ENCODE data around the gene ZNF689. TPM values are rescaled to one million over a fixed set of nuclear protein-coding genes. Genes with fewer than 3 reads are reported as not detected.

Gene ZNF689
- total and polyA plus RNA-seq, 2 of the 13 experiments (the other 11 are each of a cell fraction or from before 2014, with no cell fraction given) = 9.7 to 19.5 TPM

DNA sequence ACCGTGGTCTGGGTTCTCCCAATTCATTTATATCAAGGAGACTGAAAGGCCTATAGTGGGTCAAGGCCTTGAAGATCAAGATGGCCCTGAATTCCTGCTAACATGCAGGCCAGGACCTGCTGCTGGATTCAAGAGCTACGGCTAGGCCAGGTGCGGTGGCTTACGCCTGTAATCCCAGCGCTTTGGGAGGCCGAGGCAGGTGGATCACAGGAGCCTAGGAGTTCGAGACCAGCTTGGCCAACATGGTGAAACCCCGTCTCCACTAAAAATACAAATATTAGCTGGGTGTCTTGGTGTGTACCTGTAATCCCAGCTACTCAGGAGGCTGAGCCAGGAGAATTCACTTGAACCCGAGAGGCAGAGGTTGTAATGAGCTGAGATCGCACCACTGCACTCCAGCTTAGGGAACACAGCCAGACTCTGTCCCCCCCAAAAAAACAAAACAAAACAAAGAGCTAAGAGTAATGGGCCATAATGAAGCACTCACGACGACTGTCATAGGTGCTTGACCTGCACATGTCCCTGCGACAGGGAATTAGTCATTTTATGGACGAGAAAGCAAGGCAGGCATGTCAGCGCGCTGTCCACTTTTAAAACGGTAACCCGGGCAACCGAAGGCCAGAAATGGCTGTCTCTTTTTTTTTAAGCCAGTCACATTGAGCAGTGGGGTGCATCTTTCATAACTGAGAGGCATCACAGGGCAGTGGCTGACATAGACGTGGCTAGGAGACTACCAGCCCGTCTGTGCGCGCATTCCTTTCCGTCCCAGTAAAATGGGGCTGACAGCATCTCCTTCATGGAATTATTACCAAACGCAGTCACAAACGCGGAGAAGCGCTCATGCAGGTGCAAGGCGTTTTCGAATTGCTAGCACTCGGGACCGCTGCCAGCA is 47.0 kb upstream of the ZNF689 start (continued):
- TF ChIP-seq ZNF253 (CRISPR knock-in tag; IDR thresholded peaks at IDR 0.05; ENCODE audit: borderline replicate concordance) (0 out of 2 replicates have a peak, but pooled peaks have one; percentile 10), ZBTB38 (CRISPR knock-in tag; IDR thresholded peaks at IDR 0.05) (0 out of 2 replicates have a peak, but pooled peaks have one; percentile 64), KLF9 (CRISPR knock-in tag; IDR thresholded peaks at IDR 0.05; ENCODE audit: low read depth) (0 out of 2 replicates have a peak, but pooled peaks have one; percentile 14), NFAT5 (CRISPR knock-in tag; IDR thresholded peaks at IDR 0.05) (no peak; the same call in 1 of the 2 replicates), ZNF354B (CRISPR knock-in tag; IDR thresholded peaks at IDR 0.05) (0 out of 2 replicates have a peak, but pooled peaks have one; percentile 33), ZNF414 (CRISPR knock-in tag; IDR thresholded peaks at IDR 0.05) (no peak), ZNF484 (CRISPR knock-in tag; IDR thresholded peaks at IDR 0.05; ENCODE audit: borderline replicate concordance, low read depth) (no peak), ZNF670 (CRISPR knock-in tag; IDR thresholded peaks at IDR 0.05; ENCODE audit: borderline replicate concordance) (no peak; the same call in 1 of the 2 replicates), ZNF598 (CRISPR knock-in tag; IDR thresholded peaks at IDR 0.05; ENCODE audit: borderline replicate concordance) (no peak), NFATC3 (CRISPR knock-in tag; IDR thresholded peaks at IDR 0.05) (no peak), ZNF7 (CRISPR knock-in tag; IDR thresholded peaks at IDR 0.05) (no peak)
- TF ChIP-seq, protein P1, sequence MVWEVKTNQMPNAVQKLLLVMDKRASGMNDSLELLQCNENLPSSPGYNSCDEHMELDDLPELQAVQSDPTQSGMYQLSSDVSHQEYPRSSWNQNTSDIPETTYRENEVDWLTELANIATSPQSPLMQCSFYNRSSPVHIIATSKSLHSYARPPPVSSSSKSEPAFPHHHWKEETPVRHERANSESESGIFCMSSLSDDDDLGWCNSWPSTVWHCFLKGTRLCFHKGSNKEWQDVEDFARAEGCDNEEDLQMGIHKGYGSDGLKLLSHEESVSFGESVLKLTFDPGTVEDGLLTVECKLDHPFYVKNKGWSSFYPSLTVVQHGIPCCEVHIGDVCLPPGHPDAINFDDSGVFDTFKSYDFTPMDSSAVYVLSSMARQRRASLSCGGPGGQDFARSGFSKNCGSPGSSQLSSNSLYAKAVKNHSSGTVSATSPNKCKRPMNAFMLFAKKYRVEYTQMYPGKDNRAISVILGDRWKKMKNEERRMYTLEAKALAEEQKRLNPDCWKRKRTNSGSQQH (CRISPR knock-in tag; IDR thresholded peaks at IDR 0.05; ENCODE audit: low read depth) = no peak
- TF ChIP-seq, protein P2, sequence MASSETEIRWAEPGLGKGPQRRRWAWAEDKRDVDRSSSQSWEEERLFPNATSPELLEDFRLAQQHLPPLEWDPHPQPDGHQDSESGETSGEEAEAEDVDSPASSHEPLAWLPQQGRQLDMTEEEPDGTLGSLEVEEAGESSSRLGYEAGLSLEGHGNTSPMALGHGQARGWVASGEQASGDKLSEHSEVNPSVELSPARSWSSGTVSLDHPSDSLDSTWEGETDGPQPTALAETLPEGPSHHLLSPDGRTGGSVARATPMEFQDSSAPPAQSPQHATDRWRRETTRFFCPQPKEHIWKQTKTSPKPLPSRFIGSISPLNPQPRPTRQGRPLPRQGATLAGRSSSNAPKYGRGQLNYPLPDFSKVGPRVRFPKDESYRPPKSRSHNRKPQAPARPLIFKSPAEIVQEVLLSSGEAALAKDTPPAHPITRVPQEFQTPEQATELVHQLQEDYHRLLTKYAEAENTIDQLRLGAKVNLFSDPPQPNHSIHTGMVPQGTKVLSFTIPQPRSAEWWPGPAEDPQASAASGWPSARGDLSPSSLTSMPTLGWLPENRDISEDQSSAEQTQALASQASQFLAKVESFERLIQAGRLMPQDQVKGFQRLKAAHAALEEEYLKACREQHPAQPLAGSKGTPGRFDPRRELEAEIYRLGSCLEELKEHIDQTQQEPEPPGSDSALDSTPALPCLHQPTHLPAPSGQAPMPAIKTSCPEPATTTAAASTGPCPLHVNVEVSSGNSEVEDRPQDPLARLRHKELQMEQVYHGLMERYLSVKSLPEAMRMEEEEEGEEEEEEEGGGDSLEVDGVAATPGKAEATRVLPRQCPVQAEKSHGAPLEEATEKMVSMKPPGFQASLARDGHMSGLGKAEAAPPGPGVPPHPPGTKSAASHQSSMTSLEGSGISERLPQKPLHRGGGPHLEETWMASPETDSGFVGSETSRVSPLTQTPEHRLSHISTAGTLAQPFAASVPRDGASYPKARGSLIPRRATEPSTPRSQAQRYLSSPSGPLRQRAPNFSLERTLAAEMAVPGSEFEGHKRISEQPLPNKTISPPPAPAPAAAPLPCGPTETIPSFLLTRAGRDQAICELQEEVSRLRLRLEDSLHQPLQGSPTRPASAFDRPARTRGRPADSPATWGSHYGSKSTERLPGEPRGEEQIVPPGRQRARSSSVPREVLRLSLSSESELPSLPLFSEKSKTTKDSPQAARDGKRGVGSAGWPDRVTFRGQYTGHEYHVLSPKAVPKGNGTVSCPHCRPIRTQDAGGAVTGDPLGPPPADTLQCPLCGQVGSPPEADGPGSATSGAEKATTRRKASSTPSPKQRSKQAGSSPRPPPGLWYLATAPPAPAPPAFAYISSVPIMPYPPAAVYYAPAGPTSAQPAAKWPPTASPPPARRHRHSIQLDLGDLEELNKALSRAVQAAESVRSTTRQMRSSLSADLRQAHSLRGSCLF (CRISPR knock-in tag; IDR thresholded peaks at IDR 0.05; ENCODE audit: borderline replicate concordance) = no peak
- TF ChIP-seq, protein P3, sequence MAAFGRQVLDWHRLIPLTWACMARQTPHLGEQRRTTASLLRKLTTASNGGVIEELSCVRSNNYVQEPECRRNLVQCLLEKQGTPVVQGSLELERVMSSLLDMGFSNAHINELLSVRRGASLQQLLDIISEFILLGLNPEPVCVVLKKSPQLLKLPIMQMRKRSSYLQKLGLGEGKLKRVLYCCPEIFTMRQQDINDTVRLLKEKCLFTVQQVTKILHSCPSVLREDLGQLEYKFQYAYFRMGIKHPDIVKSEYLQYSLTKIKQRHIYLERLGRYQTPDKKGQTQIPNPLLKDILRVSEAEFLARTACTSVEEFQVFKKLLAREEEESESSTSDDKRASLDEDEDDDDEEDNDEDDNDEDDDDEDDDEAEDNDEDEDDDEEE (CRISPR knock-in tag; IDR thresholded peaks at IDR 0.05) = no peak; the same call in 1 of the 2 replicates

Data from HepG2 (cell line).